Suprapubic skin (tissue), 4 donors: ENCODE measurements around the gene SCGB3A1.

ENCODE experiments used
- POLR2A ChIP-seq, 2 donors: fragments of 450-650 bp; IDR thresholded peaks; one replicate each; pipeline ENCODE4 v1.6.1; 2017; ENCODE audit warnings: antibody characterized with exemption in 2 of 2, mild to moderate bottlenecking in 2 of 2, moderate library complexity in 2 of 2
- POLR2AphosphoS5 ChIP-seq, 3 donors: sonication (generic); formaldehyde crosslinking; IDR thresholded peaks; one replicate each; pipeline ENCODE4 v1.6.1; 2017; ENCODE audit warnings: antibody characterized with exemption in 3 of 3
- TF ChIP-seq, protein P1 (sequence below), 2 donors: fragments of 200-600 bp in 1 of 2; fragments of 450-650 bp in 1 of 2; sonication (generic) in 1 of 2; IDR thresholded peaks; one replicate each; pipeline ENCODE4 v1.5.1; 2016 to 2019; ENCODE audit warnings: antibody characterized with exemption in 2 of 2, mild to moderate bottlenecking in 1 of 2, moderate library complexity in 1 of 2

DNA sequence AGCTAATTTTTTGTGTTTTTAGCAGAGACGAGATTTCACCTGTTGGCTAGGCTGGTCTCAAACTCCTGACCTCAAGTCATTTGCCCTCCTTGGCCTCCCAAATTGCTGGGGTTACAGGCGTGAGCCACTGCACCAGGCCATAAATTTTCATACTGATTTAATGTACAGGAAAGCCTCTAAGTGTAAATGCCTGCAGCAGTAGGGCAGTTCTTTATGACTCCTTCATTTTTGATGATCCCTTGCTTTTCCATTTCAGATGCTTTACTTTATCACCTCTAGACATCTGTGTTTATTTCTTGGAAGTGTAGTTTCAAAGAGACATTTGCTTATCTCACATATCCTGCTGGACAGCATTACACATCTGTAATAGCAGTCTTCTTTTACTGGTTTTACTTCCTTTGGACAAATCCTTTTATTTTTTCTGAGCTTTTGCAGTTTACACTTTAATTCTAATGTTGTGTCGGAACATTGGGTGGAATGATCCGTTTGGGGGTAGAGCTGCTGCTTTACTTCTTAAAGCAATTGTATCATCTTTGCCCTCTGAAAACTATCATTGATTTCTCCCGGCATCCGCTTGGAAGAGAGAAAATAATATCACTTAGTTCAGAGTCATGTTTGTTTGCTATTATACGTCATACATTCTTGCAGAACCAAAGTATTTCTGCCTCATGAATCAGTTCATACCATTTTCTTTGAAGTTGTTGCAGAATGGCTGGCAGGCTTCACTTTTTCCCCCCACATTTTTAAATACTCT lies 36.0 kb downstream of the SCGB3A1 start:
- TF ChIP-seq, protein P1, sequence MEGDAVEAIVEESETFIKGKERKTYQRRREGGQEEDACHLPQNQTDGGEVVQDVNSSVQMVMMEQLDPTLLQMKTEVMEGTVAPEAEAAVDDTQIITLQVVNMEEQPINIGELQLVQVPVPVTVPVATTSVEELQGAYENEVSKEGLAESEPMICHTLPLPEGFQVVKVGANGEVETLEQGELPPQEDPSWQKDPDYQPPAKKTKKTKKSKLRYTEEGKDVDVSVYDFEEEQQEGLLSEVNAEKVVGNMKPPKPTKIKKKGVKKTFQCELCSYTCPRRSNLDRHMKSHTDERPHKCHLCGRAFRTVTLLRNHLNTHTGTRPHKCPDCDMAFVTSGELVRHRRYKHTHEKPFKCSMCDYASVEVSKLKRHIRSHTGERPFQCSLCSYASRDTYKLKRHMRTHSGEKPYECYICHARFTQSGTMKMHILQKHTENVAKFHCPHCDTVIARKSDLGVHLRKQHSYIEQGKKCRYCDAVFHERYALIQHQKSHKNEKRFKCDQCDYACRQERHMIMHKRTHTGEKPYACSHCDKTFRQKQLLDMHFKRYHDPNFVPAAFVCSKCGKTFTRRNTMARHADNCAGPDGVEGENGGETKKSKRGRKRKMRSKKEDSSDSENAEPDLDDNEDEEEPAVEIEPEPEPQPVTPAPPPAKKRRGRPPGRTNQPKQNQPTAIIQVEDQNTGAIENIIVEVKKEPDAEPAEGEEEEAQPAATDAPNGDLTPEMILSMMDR (IDR thresholded peaks at IDR 0.05) = no peak
- TF ChIP-seq POLR2AphosphoS5 (IDR thresholded peaks at IDR 0.05) (no peak), POLR2A (IDR thresholded peaks at IDR 0.05) (no peak)
